ENCODE results near the gene AK9.

GRCh38 chr6:109632405-109632804 is 58.6 kb downstream of the AK9 start:
- no peak for TF ChIP-seq CTCF (IDR thresholded peaks at IDR 0.05)
- no peak for TF ChIP-seq POLR2AphosphoS5 (IDR thresholded peaks at IDR 0.05)
